OCI-LY3 (cell line): ENCODE data around the gene CYP26B1.

Experiments used
- EZH2phosphoT487 ChIP-seq: fragments of 200-600 bp; shearing (Covaris generic); IDR thresholded peaks from 2 replicates; pipeline ENCODE4 v1.6.1; 2018; ENCODE audit warnings: antibody characterized with exemption, mixed run types, low read depth
- TF ChIP-seq, protein P1 (sequence below): fragments of 200-600, 300-600 bp; sonication (generic); IDR thresholded peaks from 2 replicates; pipeline ENCODE4 v1.5.1; 2014; ENCODE audit warnings: antibody characterized with exemption, low read length, low read depth

DNA sequence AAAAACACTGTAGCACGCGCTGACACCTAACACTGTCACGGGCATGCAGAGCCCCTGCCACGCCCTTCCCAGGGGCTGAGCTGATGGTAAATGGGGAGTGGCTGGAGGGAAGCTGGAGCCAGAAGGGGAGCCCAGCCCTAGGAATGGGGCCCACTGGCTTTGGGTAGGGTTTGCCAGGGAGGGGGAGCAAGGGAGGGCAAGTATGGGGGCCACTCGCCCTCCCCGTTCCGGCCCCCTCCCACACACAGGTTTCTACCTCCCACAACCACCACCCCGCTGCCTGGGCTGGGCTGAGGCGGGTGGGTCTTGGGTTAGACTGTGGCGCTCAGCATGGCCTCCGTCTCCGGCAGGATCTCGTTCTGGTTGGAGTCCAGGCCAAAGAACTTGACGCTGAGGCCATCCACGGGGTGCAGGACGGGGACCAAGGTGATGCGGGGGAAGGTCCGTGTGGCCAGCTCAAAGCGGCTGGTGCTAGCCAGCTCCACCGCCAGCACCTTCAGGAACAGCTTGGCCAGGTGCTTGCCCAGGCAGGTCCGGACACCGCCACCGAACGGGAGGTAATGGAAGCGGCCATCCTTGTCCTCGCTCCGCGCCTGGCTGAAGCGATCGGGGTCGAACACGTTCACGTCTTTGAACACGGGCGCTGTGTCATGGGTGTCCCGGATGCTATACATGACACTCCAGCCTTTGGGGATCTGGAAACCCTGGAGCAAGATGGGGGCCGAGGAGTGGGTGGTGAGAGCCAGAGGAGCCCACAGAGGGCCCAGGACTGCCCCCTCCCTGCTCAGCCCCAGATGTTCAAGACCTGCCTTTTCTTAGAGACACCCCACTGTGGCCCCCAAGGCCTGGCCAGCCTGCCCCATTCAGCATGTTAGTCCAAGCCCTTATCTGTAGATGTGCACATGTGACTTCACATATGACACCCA, 15.5 kb downstream of the CYP26B1 start:
- TF ChIP-seq, protein P1, sequence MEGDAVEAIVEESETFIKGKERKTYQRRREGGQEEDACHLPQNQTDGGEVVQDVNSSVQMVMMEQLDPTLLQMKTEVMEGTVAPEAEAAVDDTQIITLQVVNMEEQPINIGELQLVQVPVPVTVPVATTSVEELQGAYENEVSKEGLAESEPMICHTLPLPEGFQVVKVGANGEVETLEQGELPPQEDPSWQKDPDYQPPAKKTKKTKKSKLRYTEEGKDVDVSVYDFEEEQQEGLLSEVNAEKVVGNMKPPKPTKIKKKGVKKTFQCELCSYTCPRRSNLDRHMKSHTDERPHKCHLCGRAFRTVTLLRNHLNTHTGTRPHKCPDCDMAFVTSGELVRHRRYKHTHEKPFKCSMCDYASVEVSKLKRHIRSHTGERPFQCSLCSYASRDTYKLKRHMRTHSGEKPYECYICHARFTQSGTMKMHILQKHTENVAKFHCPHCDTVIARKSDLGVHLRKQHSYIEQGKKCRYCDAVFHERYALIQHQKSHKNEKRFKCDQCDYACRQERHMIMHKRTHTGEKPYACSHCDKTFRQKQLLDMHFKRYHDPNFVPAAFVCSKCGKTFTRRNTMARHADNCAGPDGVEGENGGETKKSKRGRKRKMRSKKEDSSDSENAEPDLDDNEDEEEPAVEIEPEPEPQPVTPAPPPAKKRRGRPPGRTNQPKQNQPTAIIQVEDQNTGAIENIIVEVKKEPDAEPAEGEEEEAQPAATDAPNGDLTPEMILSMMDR: no peak
- no peak for TF ChIP-seq EZH2phosphoT487
